NOMO-1 treated with DMSO at 0.1 percent for 48 hours (cell line): ENCODE measurements around the gene AK4.
"Not testable (repeated sequence)": the region's sequence is repeated elsewhere in the genome, so short reads cannot be mapped to it uniquely, and the experiment has no call there.

ENCODE experiments used
- DNase-seq: peaks from one replicate; lab custom pipeline; 2025; ENCODE audit not compliant: unreplicated experiment; lab: John Stamatoyannopoulos, UW

The AK4 gene

DNA sequence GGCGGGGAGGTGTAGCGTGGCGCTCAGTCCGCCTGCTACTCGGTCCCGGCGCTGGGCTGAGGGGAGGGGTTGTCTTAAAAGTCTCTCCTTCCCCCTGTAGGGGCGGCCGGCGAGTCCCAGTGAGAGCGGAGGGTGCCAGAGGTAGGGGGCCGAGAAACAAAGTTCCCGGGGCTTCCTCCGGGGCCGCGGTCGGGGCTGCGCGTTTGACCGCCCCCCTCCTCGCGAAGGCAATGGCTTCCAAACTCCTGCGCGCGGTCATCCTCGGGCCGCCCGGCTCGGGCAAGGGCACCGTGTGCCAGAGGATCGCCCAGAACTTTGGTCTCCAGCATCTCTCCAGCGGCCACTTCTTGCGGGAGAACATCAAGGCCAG is at the start of gene AK4:
AK4 (plus strand) TSS at position 26 of the 370 bp plus-strand sequence; CDS start at position 231, 205 bp downstream.
- DNase-seq = not testable (repeated sequence)

DNA sequence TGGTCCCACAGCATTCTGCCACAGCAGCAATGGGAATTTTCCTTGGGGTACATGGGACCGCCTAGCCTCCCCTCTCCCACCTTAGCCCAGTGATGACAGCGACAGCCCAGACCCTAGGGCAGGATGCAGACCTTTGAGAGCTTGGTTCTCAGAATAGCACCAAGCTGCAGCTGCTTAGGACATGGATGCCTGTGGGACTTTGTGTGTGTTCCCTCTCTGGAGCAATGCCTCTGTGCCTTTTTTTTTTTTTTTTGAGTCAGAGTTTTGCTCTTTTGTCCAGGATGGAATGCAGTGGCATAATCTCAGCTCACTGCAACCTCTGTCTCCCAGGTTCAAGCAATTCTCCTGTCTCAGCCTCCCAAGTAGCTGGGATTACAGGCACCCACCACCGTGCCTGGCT is 44.2 kb upstream of the AK4 start:
- DNase-seq = no peak

- DNase-seq = no peak
Observed at GRCh38 chr1:65104854-65105534, 43.0 kb upstream of the AK4 start.

GRCh38 chr1:65105596-65105995 is 42.4 kb upstream of the AK4 start:
- DNase-seq = no peak

GRCh38 chr1:65108025-65108642 is 39.9 kb upstream of the AK4 start:
- DNase-seq = no peak

DNA sequence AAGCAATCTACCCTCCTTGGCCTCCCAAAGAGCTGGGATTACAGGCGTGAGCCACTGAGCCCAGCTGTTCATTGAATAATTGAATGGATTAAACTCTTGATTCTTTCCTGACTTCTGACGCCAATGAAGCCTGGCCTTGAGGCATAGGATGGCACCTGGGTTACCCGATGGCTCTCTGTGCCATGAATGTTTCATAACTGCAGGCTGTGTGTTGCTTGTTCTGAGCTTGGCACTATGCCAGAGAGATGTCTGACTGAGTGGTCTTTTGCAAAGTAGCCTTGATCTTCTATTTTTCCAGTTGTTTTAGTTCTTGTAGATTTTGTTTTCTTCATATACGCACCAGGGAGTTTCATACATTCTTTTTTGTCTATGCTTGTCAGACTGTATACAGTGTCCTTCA is 38.5 kb upstream of the AK4 start:
- no peak for DNase-seq

DNA sequence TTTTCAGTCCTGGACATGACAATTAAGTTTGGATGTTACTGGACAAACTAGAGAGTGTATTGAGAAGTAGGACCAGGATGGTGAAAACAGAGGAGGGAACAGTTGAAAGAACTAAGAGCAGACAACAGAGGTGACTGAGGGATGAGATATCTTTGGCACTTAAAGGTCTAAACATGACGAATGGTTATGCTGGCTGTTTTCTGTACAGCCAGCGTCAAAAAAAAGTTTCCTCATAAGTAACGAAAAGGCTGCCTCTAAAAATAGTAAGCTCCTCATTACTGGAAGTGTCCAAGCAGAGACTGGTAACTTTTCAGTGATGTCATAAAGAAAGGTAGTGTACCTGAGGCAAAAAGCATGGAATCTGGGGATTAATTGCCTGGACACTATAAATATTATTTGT is 35.2 kb upstream of the AK4 start:
- no peak for DNase-seq

GRCh38 chr1:65113298-65113697 is 34.7 kb upstream of the AK4 start:
- DNase-seq = no peak

DNA sequence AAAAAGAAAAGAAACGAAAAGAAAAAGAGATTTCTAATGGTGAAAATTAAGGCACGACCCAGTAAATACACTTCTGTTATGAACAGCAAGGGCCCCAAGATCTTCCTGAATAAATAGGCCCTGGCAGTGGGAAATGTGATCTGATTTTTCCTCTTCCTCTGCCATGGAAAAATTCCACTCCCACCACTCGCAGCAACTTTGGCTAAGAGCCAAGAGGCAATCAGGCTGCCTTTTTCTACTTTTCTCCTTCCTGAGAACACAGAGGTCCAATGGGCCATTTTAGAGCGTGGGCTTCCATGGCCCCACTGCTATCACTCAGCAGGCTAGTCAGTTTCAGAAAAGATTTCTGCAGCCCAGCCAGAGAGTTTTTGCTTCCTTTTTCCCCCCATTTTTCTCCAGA is 33.7 kb upstream of the AK4 start:
- DNase-seq = no peak

DNA sequence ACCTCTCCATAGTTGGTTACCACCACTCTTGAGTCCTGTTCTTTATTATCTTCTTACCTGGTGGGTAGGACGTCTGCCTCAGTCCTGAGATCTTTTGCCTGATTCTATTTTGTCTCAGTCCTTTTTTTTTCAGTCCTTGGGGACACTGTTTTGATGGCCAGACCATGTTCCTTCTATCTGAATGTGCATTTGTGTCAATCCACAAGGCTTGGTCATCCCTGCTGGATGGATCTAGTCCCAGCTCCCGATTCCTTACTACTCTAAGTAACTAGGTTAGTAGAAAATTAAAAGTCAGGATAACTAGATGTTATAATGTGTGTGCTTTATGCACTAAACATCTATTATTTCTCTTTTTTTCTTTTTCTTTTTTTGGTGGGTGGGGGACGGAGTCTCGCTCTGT is 28.1 kb upstream of the AK4 start:
- DNase-seq = no peak

GRCh38 chr1:65129104-65129503 is 18.9 kb upstream of the AK4 start:
- not testable (repeated sequence) for DNase-seq

DNA sequence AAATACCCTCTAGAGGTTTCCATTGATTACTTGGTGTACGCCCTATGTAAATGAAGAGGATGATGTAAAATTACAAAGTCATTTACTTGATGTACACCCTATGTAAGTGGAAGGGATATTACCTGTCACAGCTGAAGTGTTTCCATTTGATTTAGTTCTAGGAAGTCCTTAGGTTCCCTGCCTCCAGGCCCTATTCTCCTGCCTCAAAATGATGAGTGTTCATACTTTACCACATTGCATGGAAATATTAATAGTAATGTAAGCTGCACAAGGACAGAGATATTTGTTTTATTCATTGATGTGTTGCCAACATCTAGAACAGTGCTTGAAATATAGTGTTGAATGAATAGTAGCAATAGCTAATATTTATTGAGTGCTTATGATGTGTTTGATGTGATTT is 9.5 kb upstream of the AK4 start:
- DNase-seq = no peak

DNA sequence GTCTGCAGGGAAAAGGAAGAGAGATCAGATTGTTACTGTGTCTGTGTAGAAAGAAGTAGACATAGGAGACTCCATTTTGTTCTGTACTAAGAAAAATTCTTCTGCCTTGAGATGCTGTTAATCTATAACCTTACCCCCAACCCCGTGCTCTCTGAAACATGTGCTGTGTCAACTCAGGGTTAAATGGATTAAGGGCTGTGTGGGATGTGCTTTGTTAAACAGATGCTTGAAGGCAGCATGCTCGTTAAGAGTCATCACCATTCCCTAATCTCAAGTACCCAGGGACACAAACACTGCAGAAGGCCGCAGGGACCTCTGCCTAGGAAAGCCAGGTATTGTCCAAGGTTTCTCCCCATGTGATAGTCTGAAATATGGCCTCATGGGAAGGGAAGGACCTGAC is 8.2 kb upstream of the AK4 start:
- DNase-seq = not testable (repeated sequence)

DNA sequence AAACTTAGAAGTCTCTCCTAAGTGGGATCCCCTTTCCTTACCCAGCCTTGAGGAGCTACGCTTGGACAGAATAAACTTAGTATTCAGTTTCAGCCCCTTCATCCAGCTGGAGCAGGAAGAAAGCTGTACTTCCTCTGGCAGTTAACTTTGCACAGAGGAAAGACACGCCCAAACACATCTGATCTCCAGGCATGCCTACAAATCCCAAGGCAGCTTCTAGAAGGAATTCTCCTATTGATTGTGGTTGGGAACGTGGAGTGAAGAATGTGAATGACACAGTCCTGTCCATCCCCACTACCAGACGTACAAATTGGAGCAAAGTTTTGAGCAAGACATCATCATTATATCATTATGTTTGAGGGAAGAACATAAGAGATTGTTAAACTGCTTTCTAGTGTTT is 6.6 kb upstream of the AK4 start:
- DNase-seq = no peak

GRCh38 chr1:65141918-65142317 is 6.1 kb upstream of the AK4 start:
- no peak for DNase-seq

DNA sequence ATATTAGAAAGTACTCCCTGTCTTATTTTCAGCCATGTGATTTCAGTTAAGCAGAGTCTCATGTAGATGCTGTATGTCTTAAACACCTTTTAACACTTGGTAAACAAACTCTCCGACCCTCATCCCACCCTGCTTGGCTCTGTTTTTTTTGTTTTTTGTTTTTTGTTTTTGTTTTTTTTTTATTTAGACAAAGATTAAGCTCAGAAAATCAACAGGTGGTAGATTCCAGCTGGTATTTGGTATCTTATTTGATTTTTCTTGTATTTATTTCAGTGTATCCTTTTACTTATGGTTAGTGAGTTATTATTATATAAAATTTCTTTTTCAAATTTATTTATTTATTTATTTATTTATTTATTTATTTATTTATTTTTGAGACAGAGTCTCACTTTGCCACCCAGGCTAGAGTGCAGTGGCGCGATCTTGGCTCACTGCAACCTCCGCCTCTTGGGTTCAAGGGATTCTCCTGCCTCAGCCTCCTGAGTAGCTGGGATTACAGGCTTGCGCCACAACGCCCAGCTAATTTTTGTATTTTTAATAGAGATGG is 4.8 kb upstream of the AK4 start:
- not testable (repeated sequence) for DNase-seq

GRCh38 chr1:65146908-65147423 is 1.0 kb upstream of the AK4 start:
- DNase-seq = no peak

DNA sequence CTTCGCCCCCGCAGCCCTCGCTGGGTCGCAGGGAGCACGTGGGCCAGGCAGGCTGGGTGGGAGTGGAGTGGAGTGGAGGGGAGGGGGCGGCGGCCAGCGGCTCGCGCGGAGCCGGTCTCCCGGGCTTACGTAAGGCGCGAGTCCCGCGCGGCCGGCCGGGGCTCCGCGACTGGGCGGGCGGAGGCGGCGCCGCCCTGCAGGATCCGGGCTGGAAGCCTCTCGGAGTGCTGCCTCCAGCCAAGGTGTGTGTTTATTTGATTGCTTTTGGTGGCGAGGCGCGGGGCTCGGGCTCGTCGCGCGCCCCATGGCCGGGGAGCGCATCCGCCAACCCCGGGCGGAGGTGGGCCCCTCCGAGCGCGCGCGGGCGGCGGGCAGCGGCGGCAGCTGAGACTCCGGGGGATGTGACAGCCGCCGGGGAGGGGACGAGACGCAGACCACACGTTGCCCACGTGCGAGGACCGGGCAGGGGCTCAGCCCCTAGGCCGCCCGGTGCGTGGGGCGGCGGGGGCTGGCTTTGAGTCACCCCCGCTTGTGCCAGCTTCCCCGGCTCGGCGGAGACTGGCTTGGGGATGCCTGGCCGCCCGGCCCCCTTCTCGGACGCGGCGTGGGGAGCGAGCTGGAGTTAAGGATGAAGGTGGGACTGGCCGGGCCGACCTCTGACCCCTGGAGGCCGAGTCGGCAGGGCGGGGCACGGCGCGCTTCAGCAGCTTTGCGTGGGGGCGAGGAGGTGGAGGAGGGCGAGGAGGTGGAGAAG is 402 bp upstream of the AK4 start:
- DNase-seq = peak; percentile 13

- DNase-seq = peak; percentile 19
Observed at GRCh38 chr1:65148548-65149350, 746 bp downstream of the AK4 start.

- DNase-seq = no peak
Observed at GRCh38 chr1:65149351-65150107, 1.5 kb downstream of the AK4 start.
